SK-N-MC (cell line): ENCODE results near the gene ZNF341.
"Not testable (repeated sequence)": the region's sequence is repeated elsewhere in the genome, so short reads cannot be mapped to it uniquely, and the experiment has no call there.

Experiments
- DNase-seq: peaks from one replicate; pipeline ENCODE4 v3.0.0-alpha.2; 2011; ENCODE audit warnings: low read depth, low spot score
- H3K27ac ChIP-seq: fragments of 200-600 bp; sonication (generic); 2 replicates; pipeline ENCODE4 v1.5.1; 2016; ENCODE audit warnings: mixed run types
- H3K36me3 ChIP-seq: fragments of 200-600 bp; sonication (generic); 2 replicates; pipeline ENCODE4 v1.6.1; 2017; ENCODE audit warnings: antibody characterized with exemption, low read length, mixed read lengths; ENCODE audit not compliant: insufficient read depth
- H3K4me3 ChIP-seq: fragments of 200-600 bp; sonication (generic); 2 replicates; pipeline ENCODE4 v1.5.1; 2016
- H3K9ac ChIP-seq: fragments of 200-600 bp; sonication (generic); 2 replicates; pipeline ENCODE4 v1.8.0; 2017; ENCODE audit warnings: mixed run types, mixed read lengths; ENCODE audit not compliant: insufficient read length
- H3K9me3 ChIP-seq: fragments of 200-600 bp; sonication (generic); 2 replicates; pipeline ENCODE4 v1.6.1; 2017; ENCODE audit warnings: low read depth, mild to moderate bottlenecking, antibody characterized with exemption, low read length, moderate library complexity, mixed read lengths
- EZH2 ChIP-seq: fragments of 200-600 bp; sonication (generic); IDR thresholded peaks from one replicate; pipeline ENCODE4 v1.6.1; 2017; ENCODE audit warnings: antibody characterized with exemption
- FOXP2 ChIP-seq: optimal IDR thresholded peaks from 2 replicates; pipeline ENCODE3; 2011; ENCODE audit warnings: mild to moderate bottlenecking, moderate library complexity; ENCODE audit not compliant: insufficient read depth; ENCODE audit errors: extremely low read length, control extremely low read depth
- POLR2AphosphoS5 ChIP-seq: IDR thresholded peaks from 2 replicates; pipeline ENCODE4 v1.6.1; 2012; ENCODE audit warnings: mild to moderate bottlenecking, low read depth, low read length, borderline replicate concordance

The ZNF341 gene

DNA sequence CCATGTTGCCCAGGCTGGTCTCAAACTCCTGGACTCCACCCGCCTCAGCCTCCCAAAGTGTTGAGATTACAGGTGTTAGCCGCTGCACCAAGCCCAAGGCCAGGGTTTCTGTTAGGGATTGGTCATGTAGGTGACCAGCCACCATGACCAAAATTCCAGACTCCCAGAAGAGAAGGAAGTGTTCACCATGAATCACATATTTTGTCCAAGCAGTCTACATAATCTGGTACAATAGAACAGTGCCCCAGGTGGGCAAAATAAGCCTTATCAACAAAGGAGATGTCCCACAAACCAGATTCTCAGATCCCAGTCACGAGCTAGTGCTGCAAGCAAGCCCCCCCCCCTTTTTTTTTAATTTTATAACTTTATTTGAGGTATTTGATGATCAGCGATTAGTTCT, 20.0 kb downstream of the ZNF341 start:
- Histone ChIP-seq H3K36me3 (peaks cover 4% of the 10 kb centered on the region; the same call in 1 of the 2 replicates), H3K9ac (no peak overlapping the region), H3K27ac (no peak overlapping the region), H3K4me3 (no peak overlapping the region), H3K9me3 (no peaks in the 10 kb centered on the region)
- DNase-seq: no peak
- no peak for TF ChIP-seq EZH2
- no peak for TF ChIP-seq FOXP2
- TF ChIP-seq POLR2AphosphoS5: no peak

DNA sequence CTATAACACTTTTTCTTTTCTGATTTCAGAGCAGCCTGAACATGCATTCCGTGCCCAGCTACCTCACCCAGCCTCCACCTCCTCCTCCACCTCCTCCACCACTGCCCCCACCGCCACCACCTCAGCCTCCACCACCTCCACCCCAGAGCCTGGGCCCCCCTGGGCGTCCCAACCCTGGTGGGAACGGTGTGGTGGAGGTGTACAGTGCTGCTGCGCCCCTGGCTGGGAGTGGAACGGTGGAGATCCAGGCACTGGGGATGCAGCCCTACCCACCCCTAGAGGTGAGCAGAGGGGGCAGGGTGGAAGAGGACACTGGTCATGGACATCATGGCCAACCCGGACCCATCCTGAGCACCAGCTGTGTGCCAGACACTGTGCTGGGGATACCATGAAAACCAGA, 21.3 kb downstream of the ZNF341 start:
- Histone ChIP-seq H3K9ac (no peak overlapping the region), H3K9me3 (no peaks in the 10 kb centered on the region), H3K4me3 (no peak overlapping the region), H3K27ac (no peak overlapping the region), H3K36me3 (peaks cover 4% of the 10 kb centered on the region; the same call in 1 of the 2 replicates)
- no peak for DNase-seq
- TF ChIP-seq FOXP2 (no peak), EZH2 (no peak), POLR2AphosphoS5 (no peak)

DNA sequence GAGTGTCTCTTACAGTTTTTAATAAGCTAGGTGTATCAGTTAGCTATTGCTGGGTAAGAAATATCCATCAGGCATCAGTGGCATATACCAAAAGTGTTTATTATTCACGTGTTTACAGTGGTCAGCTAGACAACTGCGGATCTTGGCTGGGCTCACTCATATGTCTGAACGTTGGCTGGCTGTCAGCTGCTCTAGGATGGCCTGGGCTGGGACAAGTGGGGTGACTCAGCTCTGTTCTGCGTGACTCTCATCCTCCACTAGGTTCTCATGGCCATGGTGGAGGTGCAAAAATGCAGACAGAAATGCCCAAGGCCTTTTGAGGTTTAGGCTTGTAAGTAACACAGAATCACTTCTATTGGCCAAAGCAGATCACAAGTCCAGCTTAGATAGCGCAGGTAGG, 22.0 kb downstream of the ZNF341 start:
- Histone ChIP-seq H3K9ac (no peak overlapping the region), H3K4me3 (no peak overlapping the region), H3K9me3 (no peaks in the 10 kb centered on the region), H3K27ac (no peak overlapping the region), H3K36me3 (peaks cover 4% of the 10 kb centered on the region; the same call in 1 of the 2 replicates)
- TF ChIP-seq POLR2AphosphoS5 (no peak), FOXP2 (no peak), EZH2 (no peak)
- DNase-seq: no peak

DNA sequence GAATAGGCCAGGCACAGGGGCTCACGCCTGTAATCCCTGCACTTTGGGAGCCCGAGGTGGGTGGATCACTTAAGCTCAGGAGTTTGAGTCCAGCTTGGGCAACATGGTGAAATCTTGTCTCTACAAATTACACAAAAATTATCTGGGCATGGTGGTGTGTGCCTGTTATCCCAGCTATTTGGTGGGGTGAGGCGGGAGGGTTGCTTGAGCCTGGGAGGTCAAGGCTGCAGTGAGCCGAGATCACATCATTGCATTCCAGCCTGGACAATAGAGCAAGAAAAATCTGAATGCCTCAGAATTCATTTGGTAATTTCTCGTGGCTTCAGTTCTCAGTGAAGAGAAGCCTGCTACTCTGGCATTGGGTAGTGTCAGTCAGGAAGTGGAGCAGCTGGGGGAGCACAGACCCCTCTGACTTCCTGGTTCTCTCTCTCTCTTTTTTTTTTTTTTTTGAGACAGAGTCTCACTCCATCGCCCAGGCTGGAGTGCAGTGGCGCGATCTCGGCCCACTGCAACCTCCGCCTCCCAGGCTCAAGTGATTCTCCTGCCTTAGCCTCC, 24.2 kb downstream of the ZNF341 start:
- H3K36me3 ChIP-seq, H3K4me3 ChIP-seq, H3K27ac ChIP-seq, H3K9me3 ChIP-seq, H3K9ac ChIP-seq, DNase-seq: not testable (repeated sequence)

DNA sequence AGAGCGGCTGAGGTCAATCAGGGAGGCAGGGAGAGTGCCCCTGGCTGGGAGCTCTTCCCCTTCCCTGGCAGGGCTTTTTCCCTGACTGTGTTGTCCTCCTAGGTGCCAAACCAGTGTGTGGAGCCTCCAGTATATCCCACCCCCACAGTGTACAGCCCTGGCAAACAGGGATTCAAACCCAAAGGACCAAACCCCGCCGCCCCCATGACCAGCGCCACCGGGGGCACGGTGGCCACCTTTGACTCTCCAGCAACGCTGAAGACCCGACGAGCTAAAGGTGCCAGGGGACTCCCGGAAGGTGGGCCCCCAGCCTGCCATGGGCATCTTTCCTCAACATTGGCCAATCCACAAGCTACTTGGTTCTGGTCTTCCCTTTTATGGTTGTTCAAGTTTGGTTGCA, 25.2 kb downstream of the ZNF341 start:
- Histone ChIP-seq H3K4me3 (no peak overlapping the region), H3K27ac (no peak overlapping the region), H3K36me3 (peaks cover 4% of the 10 kb centered on the region; the same call in 1 of the 2 replicates), H3K9me3 (no peaks in the 10 kb centered on the region), H3K9ac (no peak overlapping the region)
- no peak for DNase-seq
- TF ChIP-seq EZH2: no peak
- TF ChIP-seq FOXP2: no peak
- no peak for TF ChIP-seq POLR2AphosphoS5

DNA sequence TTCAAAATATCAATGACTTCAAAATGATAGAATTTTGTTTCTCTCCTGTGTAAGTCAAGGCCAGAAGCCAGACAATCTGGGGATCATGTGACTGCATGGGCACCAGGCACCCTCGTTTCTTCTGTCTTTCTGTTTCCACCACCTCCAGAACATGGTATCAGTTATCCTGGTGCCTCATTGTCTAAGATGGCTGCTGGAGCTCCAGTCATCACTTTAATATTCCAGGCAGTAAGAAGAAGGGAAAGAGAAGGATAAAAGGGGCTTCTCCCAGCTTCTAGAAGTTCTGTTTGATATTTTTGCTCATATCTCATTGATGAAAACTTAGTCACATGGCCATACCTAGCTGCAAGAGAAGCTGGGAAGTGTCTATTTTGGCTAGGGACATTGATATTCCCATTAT, 25.7 kb downstream of the ZNF341 start:
- Histone ChIP-seq H3K4me3 (no peak overlapping the region), H3K27ac (no peak overlapping the region), H3K9ac (no peak overlapping the region), H3K9me3 (no peaks in the 10 kb centered on the region), H3K36me3 (peaks cover 4% of the 10 kb centered on the region; the same call in 1 of the 2 replicates)
- DNase-seq: no peak
- TF ChIP-seq FOXP2 (no peak), EZH2 (no peak), POLR2AphosphoS5 (no peak)

DNA sequence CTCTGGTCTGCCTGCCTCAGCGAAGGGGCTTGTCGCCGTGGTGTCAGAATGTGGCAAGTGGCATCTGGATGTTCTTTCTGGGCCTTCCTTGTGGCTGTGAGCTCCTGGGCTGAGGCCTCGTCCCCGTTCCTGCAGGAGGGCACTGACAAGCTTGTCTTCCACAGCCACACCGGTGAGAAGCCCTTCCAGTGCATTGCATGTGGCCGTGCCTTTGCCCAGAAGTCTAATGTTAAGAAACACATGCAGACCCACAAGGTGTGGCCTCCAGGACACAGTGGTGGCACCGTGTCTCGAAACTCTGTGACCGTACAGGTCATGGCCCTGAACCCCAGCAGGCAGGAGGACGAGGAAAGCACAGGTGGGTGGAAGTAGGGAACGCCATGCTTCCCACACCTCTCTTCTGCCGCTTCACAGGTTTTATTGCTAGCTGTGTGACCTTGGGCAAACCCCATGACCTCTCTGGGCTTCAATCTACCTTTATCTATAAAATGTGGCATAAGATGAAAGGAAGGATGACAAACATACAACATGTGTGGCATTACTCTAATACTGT, 30.0 kb downstream of the ZNF341 start:
- Histone ChIP-seq H3K9me3 (no peaks in the 10 kb centered on the region), H3K4me3 (no peak overlapping the region), H3K27ac (no peak overlapping the region), H3K36me3 (no peaks in the 10 kb centered on the region), H3K9ac (no peak overlapping the region)
- no peak for TF ChIP-seq EZH2
- no peak for TF ChIP-seq FOXP2
- no peak for TF ChIP-seq POLR2AphosphoS5
- no peak for DNase-seq

DNA sequence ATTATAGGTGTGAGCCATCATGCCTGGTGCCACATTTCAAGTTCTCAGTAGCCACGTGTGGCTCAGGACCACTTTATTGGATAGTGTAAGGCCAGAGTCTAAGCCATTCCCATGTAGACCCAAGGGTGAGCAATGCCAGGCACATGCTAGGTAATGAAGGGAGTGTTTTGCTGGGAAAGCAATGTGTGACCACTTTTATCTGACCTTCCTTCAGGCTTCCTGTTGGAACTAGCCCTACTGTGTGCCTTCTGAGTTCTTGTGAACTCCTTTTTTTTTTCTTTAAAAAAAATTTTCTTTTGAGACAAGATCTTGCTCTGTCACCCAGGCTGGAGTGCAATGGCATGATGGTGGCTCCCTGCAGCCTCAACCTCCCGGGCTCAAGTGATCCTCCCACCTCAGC, 33.3 kb downstream of the ZNF341 start:
- TF ChIP-seq FOXP2 (no peak), POLR2AphosphoS5 (no peak), EZH2 (no peak)
- Histone ChIP-seq H3K9ac (no peak overlapping the region), H3K9me3 (no peaks in the 10 kb centered on the region), H3K27ac (no peak overlapping the region), H3K36me3 (no peaks in the 10 kb centered on the region), H3K4me3 (no peak overlapping the region)
- no peak for DNase-seq

DNA sequence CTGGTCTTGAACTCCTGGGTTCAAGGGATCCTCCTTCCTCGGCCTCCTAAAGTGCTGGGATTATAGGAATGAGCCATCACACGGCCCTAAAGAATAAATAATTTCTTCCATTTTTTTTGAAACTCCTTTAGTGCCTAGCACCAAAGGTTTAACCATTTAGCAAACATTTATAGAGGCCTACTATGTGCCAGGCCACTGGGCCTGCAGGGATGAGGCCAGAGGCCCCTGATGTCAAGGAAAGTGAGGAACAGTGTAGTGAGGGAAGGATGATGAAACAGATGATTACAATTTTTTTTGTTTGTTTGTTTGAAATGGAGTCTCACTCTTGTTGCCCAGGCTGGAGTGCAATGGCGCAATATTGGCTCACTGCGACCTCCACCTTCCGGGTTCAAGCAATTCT, 33.8 kb downstream of the ZNF341 start:
- TF ChIP-seq FOXP2 (no peak), POLR2AphosphoS5 (no peak), EZH2 (no peak)
- Histone ChIP-seq H3K4me3 (no peak overlapping the region), H3K9me3 (no peaks in the 10 kb centered on the region), H3K27ac (no peak overlapping the region), H3K36me3 (no peaks in the 10 kb centered on the region), H3K9ac (no peak overlapping the region)
- no peak for DNase-seq
